ENCODE results near the gene MTO1.
"Not testable (repeated sequence)": the region's sequence is repeated elsewhere in the genome, so short reads cannot be mapped to it uniquely, and the experiment has no call there.

The MTO1 gene

DNA sequence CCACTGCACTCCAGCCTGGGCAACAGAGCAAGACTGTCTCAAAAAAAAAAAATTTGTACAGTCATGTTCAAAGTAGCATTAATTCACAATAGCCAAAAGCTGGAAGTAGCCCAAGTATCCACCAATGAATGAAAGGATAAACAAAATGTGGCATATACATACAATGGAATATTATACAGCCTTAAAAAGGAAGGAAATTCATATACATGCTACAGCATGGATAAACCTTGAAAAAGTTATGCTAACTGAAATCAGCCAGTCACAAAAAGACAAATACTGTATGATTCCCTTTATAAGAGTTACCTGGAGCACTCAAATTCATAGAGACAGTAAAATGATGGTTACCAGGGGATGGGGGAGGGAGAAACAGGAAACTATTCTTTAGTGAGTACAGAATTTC is 43.6 kb downstream of the MTO1 start:
- DNase-seq (ENCODE audit: low spot score), result no peak

DNA sequence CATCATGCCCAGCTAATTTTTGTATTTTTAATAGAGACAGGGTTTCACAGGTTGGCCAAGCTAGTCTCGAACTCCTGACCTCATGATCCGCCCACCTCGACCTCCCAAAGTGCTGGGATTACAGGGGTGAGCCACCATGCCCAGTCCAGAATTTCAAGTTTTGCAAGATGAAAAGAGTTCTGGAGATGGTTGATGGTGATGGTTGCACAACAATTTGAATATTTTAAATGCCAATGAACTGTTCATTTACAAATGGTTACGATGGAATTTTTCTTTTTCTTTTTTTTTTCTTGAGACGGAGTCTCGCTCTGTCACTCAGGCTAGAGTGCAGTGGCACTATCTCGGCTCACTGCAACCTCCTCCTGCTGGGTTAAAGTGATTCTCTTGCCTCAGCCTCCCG is 44.2 kb downstream of the MTO1 start:
- not testable (repeated sequence) for DNase-seq (ENCODE audit: low spot score)

DNA sequence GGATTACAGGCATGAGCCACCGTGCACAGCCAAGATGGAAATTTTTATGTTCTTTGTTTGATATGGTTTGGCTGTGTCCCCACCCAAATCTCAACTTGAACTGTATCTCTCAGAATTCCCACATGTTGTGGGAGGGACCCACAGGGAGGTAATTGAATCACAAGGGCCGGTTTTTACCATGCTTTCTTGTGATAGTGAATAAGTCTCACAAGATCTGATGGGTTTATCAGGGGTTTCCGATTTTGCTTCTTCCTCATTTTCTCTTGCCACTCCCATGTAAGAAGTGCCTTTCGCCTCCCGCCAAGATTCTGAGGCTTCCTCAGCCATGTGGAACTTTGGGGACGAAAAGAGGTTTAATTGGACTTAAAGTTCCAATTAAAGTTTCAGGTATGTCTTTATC is 44.7 kb downstream of the MTO1 start:
- DNase-seq (ENCODE audit: low spot score), result no peak

DNA sequence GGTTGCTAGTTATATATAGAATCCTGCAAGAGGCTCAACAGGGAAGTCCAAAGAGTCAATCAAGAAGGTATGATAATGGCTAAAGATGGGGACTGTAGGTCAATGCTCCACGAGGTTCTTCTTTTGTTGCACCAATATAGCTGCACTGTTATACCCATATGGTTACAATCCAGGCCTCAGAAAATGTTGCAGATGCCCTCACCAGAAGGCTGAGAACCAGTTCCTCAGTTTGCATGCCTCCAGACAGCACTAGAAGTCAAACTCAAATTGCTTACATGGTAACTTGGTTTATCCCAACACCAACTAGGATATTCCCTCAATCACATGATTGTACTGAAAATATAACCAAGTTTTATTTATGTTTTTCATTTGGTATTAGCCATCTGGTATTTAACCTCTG is 47.2 kb downstream of the MTO1 start:
- no peak for DNase-seq (ENCODE audit: low spot score)

DNA sequence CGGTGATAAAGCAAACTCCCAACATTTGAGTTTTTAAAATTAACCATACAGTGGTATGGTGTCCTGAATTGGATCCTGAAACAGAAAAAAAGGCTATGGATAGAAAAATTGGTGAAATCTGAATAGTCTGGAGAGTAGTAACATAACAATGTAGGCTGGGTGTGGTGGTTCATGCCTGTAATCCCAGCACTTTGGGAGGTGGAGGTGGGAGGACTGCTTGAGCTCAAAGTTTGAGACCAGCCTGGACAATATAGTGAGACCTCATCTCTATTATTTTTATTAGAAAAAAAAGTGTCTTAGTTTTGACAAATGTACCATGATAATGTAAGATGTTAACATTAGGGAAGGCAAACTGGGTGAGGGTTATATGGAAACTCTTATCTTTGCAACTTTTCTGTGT is 48.3 kb downstream of the MTO1 start:
- no peak for DNase-seq (ENCODE audit: low spot score)

DNA sequence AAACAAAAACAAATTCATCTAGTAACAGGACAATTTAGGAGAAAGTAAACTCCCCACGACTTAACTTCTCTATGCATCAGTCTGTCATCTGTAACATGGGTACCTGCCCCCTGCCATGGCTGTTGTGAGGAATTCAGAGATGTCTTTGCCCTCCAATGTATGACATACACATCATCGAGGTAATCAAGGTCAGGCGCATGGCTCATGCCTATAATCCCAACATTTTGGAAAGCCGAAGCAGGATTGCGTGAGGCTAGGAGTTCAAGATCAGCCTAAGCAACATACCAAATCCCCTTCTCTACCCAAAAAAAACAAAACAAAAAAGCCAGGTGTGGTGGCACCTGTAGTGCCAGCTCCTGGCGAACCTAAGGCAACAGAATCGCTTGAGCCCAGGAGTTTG is 50.3 kb downstream of the MTO1 start:
- DNase-seq (ENCODE audit: low spot score), result no peak

DNA sequence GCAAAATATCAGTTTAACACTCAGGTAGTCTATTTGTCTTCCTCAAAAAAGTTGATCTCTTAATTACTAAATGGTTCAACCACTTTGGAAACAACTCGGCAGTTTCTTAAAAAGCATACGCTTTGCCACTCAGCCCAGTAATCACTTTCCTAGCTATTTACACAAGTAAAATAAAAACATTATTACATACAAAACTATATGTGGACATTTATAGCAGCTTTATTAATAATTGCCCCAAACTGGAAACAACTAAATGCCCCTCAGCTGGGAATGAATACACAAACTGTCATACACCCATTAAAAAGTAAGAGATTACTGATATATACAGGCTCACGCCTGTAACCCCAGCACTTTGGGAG is 51.9 kb downstream of the MTO1 start:
- no peak for DNase-seq (ENCODE audit: low spot score)

DNA sequence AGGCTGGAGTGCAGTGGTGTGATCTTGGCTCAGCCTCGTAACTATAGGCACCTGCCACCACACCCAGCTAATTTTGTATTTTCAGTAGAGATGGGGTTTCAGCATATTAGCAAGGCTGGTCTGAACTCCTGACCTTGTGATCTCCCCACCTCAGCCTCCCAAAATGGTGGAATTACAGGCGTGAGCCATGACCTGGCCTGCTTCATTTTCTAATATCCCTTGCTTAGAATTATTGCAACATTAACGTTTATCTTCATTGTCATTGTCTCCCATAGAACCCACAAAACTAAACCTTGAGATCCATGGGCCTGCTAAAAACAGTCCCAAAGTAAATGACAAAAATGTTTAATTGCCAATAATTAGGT is 53.2 kb downstream of the MTO1 start:
- DNase-seq (ENCODE audit: low spot score), result no peak

DNA sequence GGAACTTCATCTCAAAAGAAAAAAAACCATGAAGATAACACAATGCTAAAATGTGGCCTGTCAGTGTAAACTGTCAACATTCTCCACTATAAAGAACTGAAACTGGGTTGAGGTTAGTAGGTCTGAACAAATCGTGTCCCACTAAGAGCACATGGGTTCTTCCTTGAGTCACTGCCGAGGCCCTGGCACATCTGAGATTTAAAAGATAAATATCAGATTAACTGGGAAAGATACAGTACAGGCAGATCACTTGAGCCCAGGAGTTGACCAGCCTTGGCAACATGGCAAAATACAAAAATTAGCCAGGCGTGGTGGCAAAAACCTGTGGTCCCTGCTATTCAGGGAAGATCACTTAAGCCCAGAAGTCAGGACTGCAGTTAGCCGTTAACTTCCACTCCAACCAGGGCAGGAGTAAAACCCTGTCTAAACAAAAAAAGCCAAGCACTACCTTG is 53.7 kb downstream of the MTO1 start:
- DNase-seq (ENCODE audit: low spot score), result no peak

DNA sequence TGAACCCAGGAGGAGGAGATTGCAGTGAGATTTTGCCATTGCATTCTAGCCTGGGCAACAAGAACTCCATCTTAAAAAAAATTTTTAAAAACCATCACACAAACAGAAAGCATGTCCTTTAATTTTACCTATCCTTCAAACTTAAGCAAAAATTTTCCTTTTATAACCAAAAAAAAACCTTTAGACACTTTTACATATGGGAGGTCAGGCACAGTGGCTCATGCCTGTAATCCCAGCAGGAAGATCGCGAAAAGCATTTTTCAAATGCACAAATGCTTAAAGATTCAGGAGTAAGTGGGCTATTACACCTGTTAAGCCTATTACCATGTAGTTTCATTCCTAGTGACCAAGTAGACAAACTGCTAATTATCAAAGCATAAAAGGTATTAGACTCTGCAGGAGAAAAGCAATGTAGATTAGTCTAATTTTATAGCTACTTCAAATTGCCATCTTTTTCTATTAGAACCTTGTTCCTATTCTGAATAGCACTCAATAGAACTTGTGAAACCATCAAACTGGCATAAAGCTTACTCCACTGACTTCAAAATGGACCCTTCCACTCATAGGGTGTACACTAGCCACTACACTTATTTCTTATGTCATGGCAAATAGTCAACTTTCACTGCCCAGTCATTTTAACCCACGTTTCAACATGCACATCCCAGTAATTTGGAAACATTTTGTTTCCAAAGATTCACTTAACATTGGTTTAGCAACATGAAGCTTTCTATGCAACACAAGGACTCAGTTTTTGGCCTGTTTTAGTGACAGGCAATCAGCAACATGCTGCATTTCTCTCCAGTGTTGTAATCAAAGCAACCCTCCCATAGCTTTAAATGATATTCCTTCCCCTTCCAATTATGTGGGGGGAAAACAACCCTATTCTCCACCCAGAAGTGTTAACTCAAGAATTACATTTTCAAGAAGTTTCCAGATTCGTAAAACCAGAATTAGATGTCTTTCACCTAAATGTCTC is 55.3 kb downstream of the MTO1 start:
- DNase-seq (ENCODE audit: low spot score), result no peak

DNA sequence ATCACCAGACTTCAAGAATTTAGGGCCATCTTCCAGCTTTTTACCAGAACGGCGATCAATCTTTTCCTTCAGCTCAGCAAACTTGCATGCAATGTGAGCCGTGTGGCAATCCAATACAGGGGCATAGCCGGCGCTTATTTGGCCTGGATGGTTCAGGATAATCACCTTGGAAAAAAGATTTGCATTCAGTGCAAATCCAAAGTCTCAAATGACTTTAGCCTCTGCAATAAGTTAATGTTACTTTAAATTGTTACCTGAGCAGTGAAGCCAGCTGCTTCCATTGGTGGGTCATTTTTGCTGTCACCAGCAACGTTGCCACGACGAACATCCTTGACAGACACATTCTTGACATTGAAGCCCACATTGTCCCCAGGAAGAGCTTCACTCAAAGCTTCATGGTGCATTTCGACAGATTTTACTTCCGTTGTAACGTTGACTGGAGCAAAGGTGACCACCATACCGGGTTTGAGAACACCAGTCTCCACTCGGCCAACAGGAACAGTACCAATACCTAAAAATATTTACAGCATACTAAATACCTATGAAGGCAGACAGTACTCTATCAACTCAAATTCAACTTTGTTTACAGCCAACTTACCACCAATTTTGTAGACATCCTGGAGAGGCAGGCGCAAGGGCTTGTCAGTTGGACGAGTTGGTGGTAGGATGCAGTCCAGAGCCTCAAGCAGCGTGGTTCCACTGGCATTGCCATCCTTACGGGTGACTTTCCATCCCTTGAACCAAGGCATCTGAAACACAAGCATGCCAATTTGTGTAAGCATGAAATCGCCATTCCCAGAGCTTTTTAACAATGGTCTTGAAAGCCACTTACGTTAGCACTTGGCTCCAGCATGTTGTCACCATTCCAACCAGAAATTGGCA is 56.8 kb downstream of the MTO1 start:
- not testable (repeated sequence) for DNase-seq (ENCODE audit: low spot score)

DNA sequence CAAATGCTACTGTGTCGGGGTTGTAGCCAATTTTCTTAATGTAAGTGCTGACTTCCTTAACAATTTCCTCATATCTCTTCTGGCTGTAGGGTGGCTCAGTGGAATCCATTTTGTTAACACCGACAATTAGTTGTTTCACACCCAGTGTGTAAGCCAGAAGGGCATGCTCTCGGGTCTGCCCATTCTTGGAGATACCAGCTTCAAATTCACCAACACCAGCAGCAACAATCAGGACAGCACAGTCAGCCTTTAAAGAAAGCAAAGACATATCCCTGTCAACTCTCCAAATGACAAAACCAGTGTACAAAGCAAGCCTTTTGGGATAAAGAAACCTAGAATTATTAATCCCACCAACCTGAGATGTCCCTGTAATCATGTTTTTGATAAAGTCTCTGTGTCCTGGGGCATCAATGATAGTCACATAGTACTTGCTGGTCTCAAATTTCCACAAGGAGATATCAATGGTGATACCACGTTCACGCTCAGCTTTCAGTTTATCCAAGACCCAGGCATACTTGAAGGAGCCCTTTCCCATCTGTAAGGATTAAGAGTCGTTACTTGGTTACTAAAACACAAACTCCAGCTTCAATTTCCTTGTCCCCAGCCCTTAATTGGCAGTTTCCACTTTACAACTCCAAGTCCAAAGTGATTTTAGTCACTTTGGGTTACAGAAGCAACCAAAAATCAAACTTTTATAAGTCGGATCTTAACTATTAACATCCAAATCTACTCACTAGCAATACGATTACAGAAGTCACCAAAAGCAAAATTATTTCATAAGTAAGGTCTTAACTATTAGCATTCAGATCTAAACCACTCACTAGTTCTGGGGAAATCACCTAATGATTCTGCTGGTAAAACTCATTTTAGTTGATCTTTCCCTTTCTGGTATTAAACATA is 57.7 kb downstream of the MTO1 start:
- DNase-seq (ENCODE audit: low spot score), result peak; percentile 54

DNA sequence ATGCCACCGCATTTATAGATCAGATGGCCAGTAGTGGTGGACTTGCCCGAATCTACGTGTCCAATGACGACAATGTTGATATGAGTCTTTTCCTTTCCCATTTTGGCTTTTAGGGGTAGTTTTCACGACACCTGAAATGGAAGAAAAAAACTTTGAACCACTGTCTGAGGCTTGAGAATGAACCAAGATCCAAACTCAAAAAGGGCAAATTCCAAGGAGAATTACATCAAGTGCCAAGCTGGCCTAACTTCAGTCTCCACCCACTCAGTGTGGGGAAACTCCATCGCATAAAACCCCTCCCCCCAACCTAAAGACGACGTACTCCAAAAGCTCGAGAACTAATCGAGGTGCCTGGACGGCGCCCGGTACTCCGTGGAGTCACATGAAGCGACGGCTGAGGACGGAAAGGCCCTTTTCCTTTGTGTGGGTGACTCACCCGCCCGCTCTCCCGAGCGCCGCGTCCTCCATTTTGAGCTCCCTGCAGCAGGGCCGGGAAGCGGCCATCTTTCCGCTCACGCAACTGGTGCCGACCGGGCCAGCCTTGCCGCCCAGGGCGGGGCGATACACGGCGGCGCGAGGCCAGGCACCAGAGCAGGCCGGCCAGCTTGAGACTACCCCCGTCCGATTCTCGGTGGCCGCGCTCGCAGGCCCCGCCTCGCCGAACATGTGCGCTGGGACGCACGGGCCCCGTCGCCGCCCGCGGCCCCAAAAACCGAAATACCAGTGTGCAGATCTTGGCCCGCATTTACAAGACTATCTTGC is 58.6 kb downstream of the MTO1 start:
- peak; percentile 87 for DNase-seq (ENCODE audit: low spot score)

DNA sequence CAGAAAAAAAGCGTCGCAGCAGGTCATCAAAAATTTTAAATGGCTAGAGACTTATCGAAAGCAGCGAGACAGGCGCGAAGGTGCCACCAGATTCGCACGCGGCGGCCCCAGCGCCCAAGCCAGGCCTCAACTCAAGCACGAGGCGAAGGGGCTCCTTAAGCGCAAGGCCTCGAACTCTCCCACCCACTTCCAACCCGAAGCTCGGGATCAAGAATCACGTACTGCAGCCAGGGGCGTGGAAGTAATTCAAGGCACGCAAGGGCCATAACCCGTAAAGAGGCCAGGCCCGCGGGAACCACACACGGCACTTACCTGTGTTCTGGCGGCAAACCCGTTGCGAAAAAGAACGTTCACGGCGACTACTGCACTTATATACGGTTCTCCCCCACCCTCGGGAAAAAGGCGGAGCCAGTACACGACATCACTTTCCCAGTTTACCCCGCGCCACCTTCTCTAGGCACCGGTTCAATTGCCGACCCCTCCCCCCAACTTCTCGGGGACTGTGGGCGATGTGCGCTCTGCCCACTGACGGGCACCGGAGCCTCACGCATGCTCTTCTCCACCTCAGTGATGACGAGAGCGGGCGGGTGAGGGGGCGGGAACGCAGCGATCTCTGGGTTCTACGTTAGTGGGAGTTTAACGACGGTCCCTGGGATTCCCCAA is 59.3 kb downstream of the MTO1 start, which contains the start of gene EEF1A1:
TSS of gene EEF1A1 (minus strand) at position 345 of the 663 bp plus-strand sequence. CDS start 1,006 bp downstream, outside the sequence.
- DNase-seq (ENCODE audit: low spot score), result peak; percentile 93

DNA sequence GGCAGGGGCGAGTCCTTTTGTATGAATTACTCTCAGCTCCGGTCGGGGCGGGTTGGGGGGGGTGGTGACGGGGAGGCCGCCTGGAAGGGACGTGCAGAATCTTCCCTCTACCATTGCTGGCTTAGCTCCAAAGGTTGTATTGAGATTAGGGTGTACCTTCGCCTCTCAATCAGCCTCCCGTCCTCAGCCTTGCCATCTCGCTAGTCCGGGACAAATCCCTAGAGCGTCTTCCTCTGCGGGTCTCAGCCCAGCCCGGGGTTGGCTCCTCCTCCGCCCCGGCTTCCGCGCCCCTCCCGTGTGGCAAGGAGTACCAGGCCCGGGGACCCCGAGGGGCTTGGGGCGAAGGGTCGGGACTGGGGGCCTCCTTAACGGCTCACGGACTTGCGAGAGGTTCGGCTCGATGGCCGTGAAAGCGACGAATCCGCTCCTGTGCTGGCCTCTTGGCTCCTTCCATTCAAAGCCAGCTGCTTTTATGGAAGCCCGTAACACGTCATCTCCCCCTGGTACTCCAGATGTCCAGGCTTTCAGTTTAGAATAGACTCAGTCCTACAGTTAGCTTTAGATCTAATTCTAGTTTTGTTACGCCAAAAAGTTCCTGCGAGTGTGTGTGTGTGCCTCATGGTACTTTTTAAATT is 59.9 kb downstream of the MTO1 start:
- DNase-seq (ENCODE audit: low spot score), result no peak

DNA sequence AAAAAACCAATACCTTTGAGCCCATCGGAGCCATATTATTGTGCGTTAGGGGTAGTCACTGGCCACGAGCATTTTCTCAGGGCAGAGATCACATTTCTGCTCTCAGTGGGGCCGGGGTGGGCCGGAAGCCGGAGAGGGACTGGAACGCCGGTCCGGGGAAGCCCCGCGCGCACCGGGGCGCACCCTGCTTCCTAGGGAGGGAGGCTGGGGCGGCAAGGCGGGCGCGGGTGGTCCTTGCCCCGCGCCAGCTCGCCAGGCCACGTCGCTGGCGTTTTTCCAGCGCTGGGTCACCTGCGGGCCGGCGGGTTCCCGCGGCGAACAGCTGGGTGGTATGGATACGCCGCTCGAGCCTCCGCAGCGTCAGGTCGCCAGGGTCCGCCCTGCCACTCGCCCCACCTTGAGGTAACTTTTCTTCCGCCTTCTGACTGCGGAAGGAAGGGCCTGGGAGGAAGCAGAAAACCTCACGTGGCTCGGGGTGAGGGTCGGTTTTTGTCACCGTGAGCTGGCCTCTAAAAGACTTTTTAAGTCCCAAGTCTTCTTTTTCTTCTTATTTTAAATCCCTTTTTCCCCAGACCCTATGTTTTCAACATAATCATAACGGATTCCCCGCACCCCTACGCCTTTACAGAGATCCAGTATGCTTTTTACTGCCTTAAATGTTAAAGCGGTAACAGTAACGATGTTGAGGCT is 62.0 kb downstream of the MTO1 start:
- DNase-seq (ENCODE audit: low spot score), result peak; percentile 68

DNA sequence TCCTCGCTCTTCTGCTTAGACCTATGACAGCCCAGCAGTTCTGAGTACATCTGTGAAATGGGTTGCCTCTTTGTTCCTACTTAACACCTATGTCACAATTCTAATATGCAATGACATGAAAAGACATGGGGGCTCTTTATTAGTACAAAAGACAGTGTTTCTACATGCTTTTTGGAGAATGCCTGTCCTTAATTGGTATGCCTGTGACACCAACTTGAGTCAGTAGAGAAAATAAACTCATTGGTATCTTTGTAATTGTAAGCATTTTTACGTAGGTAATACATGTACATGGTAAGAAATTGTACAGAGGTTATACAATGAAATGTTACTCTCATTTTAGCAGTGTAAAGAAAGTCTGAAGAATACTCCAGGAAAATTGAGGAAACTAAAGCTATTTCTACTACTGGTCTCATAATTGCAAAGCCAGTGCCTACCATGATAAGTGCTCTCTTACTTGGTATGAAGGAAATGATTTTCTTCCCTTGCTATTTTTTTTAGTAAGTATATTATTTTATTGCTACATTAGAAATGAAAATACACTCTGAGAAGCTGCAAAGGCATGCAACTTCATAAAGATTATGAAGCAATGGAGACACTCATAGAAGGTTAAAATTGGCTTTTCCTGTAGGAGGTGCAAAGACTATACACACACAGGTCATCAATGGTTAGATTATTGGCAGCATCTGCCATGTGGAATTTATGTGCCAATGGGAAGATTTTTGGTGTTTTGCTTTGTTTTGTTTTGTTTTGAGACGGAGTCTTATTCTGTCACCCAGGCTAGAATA is 64.2 kb downstream of the MTO1 start:
- no peak for DNase-seq (ENCODE audit: low spot score)

DNA sequence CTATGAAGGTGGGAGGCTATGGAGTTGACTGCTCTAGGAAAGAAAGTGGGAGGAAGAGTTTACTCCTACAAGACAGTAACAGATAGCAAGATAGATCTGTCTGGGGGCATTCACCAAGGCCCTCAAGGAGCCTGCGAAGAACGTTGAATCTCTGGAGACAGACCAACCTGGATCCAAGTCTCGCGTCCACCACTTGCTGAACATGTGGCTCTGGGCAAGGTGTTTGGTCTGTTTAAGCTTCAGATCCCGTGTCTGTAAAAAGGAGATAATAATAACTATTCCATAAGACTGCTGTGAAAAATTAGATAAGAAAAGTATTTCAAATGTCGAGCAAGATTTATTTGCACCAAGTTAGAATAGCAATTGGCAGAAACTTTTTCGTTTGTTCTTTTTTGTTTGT is 67.4 kb downstream of the MTO1 start:
- no peak for DNase-seq (ENCODE audit: low spot score)

DNA sequence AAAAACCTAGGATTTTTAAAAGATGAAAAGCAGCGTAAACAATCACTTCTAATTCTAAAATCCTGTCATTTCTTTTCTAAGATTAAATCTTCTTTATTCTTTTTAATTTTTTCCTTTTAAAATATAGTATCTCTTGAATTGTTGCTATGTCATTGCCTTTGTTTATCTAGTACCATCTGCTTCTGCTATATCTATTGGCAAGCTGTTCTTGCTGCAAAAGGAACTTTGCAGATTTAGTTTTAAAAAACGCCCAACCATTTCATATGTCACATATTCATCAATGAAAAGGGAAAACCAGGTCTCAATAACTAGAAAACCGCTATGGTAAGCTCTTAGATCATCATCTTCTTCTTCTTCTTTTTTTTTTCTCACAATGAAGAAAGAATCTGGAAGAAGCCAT is 70.8 kb downstream of the MTO1 start:
- DNase-seq (ENCODE audit: low spot score), result no peak

Data from hematopoietic multipotent progenitor cell treated with erythropoietin and hydrocortisone succinate and interleukin-3 and kit ligand, for 17 days (in vitro differentiated cells).